Panc1 (cell line): ENCODE measurements around the gene ARL11.

Experiments used
- CTCF ChIP-seq: fragments of 450-650 bp; IDR thresholded peaks from 2 replicates; pipeline ENCODE4 v1.5.1; 2017; ENCODE audit warnings: mild to moderate bottlenecking
- POLR2AphosphoS5 ChIP-seq: IDR thresholded peaks from 2 replicates; pipeline ENCODE4 v1.6.1; 2012; ENCODE audit warnings: mild to moderate bottlenecking, low read depth, low read length, moderate library complexity
- REST ChIP-seq, 2 experiments: IDR thresholded peaks; 2 replicates each; pipeline ENCODE4 v1.6.1; 2011 to 2012; ENCODE audit warnings: low read depth in 2 of 2, control low read depth in 1 of 2, low read length in 1 of 2, mild to moderate bottlenecking in 1 of 2, moderate library complexity in 1 of 2; ENCODE audit not compliant: insufficient read depth in 1 of 2

GRCh38 chr13:49667773-49668172 is 39.5 kb downstream of the ARL11 start:
- no peak for TF ChIP-seq CTCF
- no peak for TF ChIP-seq POLR2AphosphoS5
- no peak for TF ChIP-seq REST (IDR thresholded peaks at IDR 0.05; ENCODE audit: insufficient read depth in 1 of 2, low read depth in 2 of 2, low read length in 1 of 2)
